ENCODE measurements around the gene DENND5B. TPM values are rescaled to one million over a fixed set of nuclear protein-coding genes. Genes with fewer than 3 reads are reported as not detected.

Gene DENND5B
- polyA plus RNA-seq, 3 donors from 2014 or later = 0.53 to 0.70 TPM; not detected in 1

- Mint-ChIP-seq H3K27me3 (ENCODE audit: low read depth in 3 of 3) (no peaks in the 10 kb centered on the region), H3K4me1 (no peaks in the 10 kb centered on the region), H3K27ac (no peak overlapping the region), H3K36me3 (no peaks in the 10 kb centered on the region), H3K9me3 (no peaks in the 10 kb centered on the region), H3K4me3 (no peak overlapping the region)
- no peak for DNase-seq
Observed at GRCh38 chr12:31499567-31499966, 91.4 kb downstream of the DENND5B start.

- no peak for DNase-seq
- Mint-ChIP-seq H3K4me1 (no peaks in the 10 kb centered on the region), H3K27me3 (ENCODE audit: low read depth in 3 of 3) (no peaks in the 10 kb centered on the region), H3K4me3 (no peak overlapping the region), H3K36me3 (no peaks in the 10 kb centered on the region), H3K9me3 (no peaks in the 10 kb centered on the region), H3K27ac (no peak overlapping the region)
Observed at GRCh38 chr12:31498424-31498823, 92.5 kb downstream of the DENND5B start.

GRCh38 chr12:31496257-31496656 lies 94.7 kb downstream of the DENND5B start:
- H3K36me3 Mint-ChIP-seq = no peaks in the 10 kb centered on the region
- H3K4me3 Mint-ChIP-seq = no peak overlapping the region
- no peak for DNase-seq
- peaks cover 0 to 3% (median 0%) of the 10 kb centered on the region in 3 donors for H3K27me3 Mint-ChIP-seq (ENCODE audit: low read depth in 3 of 3)
- no peak overlapping the region for H3K27ac Mint-ChIP-seq
- no peaks in the 10 kb centered on the region for H3K9me3 Mint-ChIP-seq
- no peaks in the 10 kb centered on the region for H3K4me1 Mint-ChIP-seq

- no peak for DNase-seq
- no peaks in the 10 kb centered on the region for H3K36me3 Mint-ChIP-seq
- no peak overlapping the region for H3K4me3 Mint-ChIP-seq
- no peak overlapping the region for H3K27ac Mint-ChIP-seq
- H3K27me3 Mint-ChIP-seq (ENCODE audit: low read depth in 3 of 3) = peaks cover 0 to 3% (median 0%) of the 10 kb centered on the region in 3 donors
- no peaks in the 10 kb centered on the region for H3K4me1 Mint-ChIP-seq
- H3K9me3 Mint-ChIP-seq = no peaks in the 10 kb centered on the region
Observed at GRCh38 chr12:31494455-31494854, 96.5 kb downstream of the DENND5B start.

- Mint-ChIP-seq H3K27ac (no peak overlapping the region), H3K4me3 (no peak overlapping the region), H3K9me3 (no peaks in the 10 kb centered on the region), H3K4me1 (no peaks in the 10 kb centered on the region), H3K36me3 (no peaks in the 10 kb centered on the region), H3K27me3 (ENCODE audit: low read depth in 3 of 3) (peaks cover 0 to 3% (median 0%) of the 10 kb centered on the region in 3 donors)
- DNase-seq = no peak
Observed at GRCh38 chr12:31492599-31493196, 98.2 kb downstream of the DENND5B start.

GRCh38 chr12:31491841-31492598 lies 98.9 kb downstream of the DENND5B start:
- Mint-ChIP-seq H3K27ac (no peak overlapping the region), H3K4me3 (no peak overlapping the region), H3K4me1 (no peaks in the 10 kb centered on the region), H3K27me3 (ENCODE audit: low read depth in 3 of 3) (peaks cover 0 to 3% (median 0%) of the 10 kb centered on the region in 3 donors), H3K9me3 (no peaks in the 10 kb centered on the region), H3K36me3 (no peaks in the 10 kb centered on the region)
- DNase-seq = no peak

GRCh38 chr12:31491241-31491794 lies 99.6 kb downstream of the DENND5B start:
- Mint-ChIP-seq H3K4me1 (no peaks in the 10 kb centered on the region), H3K27ac (no peak overlapping the region), H3K4me3 (no peak overlapping the region), H3K9me3 (no peaks in the 10 kb centered on the region), H3K27me3 (ENCODE audit: low read depth in 3 of 3) (peaks cover 0 to 3% (median 0%) of the 10 kb centered on the region in 3 donors), H3K36me3 (no peaks in the 10 kb centered on the region)
- DNase-seq = no peak

- Mint-ChIP-seq H3K27me3 (ENCODE audit: low read depth in 3 of 3) (peaks cover 0 to 3% (median 2%) of the 10 kb centered on the region in 3 donors), H3K4me3 (no peak overlapping the region), H3K36me3 (no peaks in the 10 kb centered on the region), H3K27ac (no peak overlapping the region), H3K4me1 (no peaks in the 10 kb centered on the region), H3K9me3 (no peaks in the 10 kb centered on the region)
- no peak for DNase-seq
Observed at GRCh38 chr12:31488737-31489338, 102.1 kb downstream of the DENND5B start.

- Mint-ChIP-seq H3K9me3 (no peaks in the 10 kb centered on the region), H3K27me3 (ENCODE audit: low read depth in 3 of 3) (peaks cover 0 to 2% (median 0%) of the 10 kb centered on the region in 3 donors), H3K4me3 (no peak overlapping the region)
Observed at GRCh38 chr12:31485571-31485970, 105.4 kb downstream of the DENND5B start.

GRCh38 chr12:31482816-31483215 lies 108.1 kb downstream of the DENND5B start:
- no peaks in the 10 kb centered on the region for H3K4me1 Mint-ChIP-seq
- H3K27me3 Mint-ChIP-seq (ENCODE audit: low read depth in 3 of 3) = peaks cover 0 to 2% (median 0%) of the 10 kb centered on the region in 3 donors
- no peak overlapping the region for H3K27ac Mint-ChIP-seq
- H3K4me3 Mint-ChIP-seq = no peak overlapping the region
- no peak for DNase-seq
- H3K9me3 Mint-ChIP-seq = no peaks in the 10 kb centered on the region
- no peaks in the 10 kb centered on the region for H3K36me3 Mint-ChIP-seq

More at GRCh38 chr12:31485571-31485970, 105.4 kb downstream of the DENND5B start:
- Mint-ChIP-seq H3K27ac (no peak overlapping the region), H3K36me3 (no peaks in the 10 kb centered on the region), H3K4me1 (no peaks in the 10 kb centered on the region)
- no peak for DNase-seq

GRCh38 chr12:31481415-31481814 lies 109.5 kb downstream of the DENND5B start:
- no peak overlapping the region for H3K27ac Mint-ChIP-seq
- H3K36me3 Mint-ChIP-seq = no peaks in the 10 kb centered on the region
- H3K27me3 Mint-ChIP-seq (ENCODE audit: low read depth in 3 of 3) = peaks cover 0 to 2% (median 2%) of the 10 kb centered on the region in 3 donors
- no peaks in the 10 kb centered on the region for H3K4me1 Mint-ChIP-seq
- no peak for DNase-seq
- H3K4me3 Mint-ChIP-seq = no peak overlapping the region
- no peaks in the 10 kb centered on the region for H3K9me3 Mint-ChIP-seq

GRCh38 chr12:31479516-31480210 lies 111.3 kb downstream of the DENND5B start:
- DNase-seq = no peak
- peaks cover 2 to 4% (median 2%) of the 10 kb centered on the region in 3 donors for H3K27me3 Mint-ChIP-seq (ENCODE audit: low read depth in 3 of 3)
- H3K4me3 Mint-ChIP-seq = no peak overlapping the region
- no peaks in the 10 kb centered on the region for H3K36me3 Mint-ChIP-seq
- no peaks in the 10 kb centered on the region for H3K9me3 Mint-ChIP-seq
- no peak overlapping the region for H3K27ac Mint-ChIP-seq
- no peaks in the 10 kb centered on the region for H3K4me1 Mint-ChIP-seq

GRCh38 chr12:31478898-31479297 lies 112.0 kb downstream of the DENND5B start:
- H3K9me3 Mint-ChIP-seq = no peaks in the 10 kb centered on the region
- DNase-seq = no peak
- peaks cover 0 to 4% (median 2%) of the 10 kb centered on the region in 3 donors for H3K27me3 Mint-ChIP-seq (ENCODE audit: low read depth in 3 of 3)
- H3K36me3 Mint-ChIP-seq = no peaks in the 10 kb centered on the region
- H3K4me1 Mint-ChIP-seq = no peaks in the 10 kb centered on the region
- no peak overlapping the region for H3K27ac Mint-ChIP-seq
- H3K4me3 Mint-ChIP-seq = no peak overlapping the region

Data from immature natural killer cell (primary cell).